GM12873 (cell line): ENCODE measurements around the gene UBC.

Experiments used
- TF ChIP-seq, protein P1 (sequence below): IDR thresholded peaks from 2 replicates; pipeline ENCODE4 v1.5.1; 2012; ENCODE audit warnings: low read depth, mild to moderate bottlenecking, moderate library complexity, low read length, control low read depth; ENCODE audit not compliant: insufficient read depth; ENCODE audit errors: missing control alignments

UBC gene

DNA sequence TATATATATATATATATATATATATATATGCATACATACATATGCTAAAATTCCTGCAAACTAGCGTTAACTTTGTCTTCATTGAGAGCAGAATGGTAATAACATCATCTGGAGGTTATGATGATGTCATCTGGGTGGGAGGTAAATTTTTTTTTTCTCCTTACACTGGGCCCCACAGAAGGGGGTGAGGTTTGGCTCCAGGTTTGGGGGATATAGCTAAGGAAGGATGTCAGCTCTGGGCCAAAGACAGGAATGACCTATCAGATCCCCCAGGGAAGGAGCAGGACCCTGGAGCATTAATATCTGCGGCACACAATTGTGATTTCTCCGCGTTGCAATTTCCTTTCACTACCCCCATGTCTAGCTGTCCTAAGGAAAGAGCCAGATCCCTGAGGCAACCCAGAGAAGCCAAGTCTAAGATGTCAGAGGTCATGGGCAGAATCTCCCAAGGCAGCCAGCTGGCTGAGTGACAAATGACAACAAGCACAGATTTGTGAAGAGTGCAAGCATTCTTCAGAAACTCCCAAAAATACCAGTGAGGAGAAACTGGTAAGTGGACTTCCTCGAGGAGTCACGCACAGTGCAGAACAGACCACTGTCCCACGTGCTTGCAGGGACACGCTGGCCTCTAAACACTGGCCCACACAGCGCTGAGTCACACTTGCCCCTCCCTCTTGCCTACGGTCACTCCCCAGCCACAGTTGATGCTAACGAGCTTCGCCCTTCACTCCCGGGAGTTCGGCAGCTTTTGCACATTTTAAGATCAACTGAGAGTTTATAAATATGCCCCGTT is 9.9 kb downstream of the UBC start:
- TF ChIP-seq, protein P1, sequence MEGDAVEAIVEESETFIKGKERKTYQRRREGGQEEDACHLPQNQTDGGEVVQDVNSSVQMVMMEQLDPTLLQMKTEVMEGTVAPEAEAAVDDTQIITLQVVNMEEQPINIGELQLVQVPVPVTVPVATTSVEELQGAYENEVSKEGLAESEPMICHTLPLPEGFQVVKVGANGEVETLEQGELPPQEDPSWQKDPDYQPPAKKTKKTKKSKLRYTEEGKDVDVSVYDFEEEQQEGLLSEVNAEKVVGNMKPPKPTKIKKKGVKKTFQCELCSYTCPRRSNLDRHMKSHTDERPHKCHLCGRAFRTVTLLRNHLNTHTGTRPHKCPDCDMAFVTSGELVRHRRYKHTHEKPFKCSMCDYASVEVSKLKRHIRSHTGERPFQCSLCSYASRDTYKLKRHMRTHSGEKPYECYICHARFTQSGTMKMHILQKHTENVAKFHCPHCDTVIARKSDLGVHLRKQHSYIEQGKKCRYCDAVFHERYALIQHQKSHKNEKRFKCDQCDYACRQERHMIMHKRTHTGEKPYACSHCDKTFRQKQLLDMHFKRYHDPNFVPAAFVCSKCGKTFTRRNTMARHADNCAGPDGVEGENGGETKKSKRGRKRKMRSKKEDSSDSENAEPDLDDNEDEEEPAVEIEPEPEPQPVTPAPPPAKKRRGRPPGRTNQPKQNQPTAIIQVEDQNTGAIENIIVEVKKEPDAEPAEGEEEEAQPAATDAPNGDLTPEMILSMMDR = no peak

DNA sequence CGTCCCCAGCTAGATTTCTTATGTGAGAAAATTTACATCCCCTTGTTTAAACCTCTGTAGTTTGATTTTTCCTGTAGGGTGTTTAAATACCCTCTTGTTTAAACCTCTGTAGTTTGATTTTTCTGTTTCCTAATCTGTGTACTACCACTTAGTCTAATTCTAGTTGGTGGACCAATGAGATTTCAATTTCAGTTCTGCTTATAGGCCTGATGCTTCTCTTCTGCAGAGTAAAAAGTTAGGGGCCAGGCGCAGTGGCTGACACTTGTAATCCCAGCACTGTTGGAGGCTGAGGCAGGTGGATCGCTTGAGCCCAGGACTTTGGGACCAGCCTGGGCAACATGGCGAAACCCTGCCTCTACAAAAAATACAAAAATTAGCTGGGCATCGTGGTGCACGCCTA is 11.5 kb downstream of the UBC start:
- TF ChIP-seq, protein P1 = no peak

DNA sequence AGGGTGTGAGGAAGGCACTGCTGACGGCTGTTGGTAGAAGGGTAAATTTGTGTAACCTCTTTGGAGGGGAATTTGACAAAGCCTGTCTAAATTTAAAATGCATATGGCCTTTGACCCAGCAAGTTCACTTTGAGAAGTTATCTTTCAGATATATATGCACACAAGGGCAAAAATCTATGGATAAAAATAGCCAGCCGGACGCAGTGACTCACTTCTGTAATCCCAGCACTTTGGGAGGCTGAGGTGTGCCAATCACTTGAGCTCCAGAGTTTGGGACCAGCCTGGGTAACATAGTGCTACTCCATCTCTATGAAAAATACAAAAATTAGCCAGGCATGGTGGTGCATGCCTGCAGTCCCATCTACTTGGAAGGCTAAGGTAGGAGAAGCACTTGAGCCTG is 13.4 kb downstream of the UBC start:
- TF ChIP-seq, protein P1 = no peak

DNA sequence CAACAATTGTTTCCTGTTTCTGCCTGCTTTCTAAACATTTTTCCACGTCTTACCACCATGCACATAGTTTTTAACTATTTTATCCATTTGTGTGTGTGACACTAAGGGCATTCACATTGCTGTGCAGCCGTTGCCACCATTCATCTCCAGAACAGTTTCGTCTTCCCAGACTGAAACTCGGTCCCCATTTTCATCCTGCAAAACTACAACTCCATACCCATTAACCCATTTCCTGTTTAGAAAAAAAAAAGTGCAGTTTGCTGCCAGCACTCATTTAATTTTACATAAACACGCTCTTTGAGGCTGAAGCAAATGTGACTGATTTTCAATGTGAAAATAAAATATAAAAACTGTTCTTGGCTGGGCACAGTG is 15.5 kb downstream of the UBC start:
- TF ChIP-seq, protein P1 = no peak

DNA sequence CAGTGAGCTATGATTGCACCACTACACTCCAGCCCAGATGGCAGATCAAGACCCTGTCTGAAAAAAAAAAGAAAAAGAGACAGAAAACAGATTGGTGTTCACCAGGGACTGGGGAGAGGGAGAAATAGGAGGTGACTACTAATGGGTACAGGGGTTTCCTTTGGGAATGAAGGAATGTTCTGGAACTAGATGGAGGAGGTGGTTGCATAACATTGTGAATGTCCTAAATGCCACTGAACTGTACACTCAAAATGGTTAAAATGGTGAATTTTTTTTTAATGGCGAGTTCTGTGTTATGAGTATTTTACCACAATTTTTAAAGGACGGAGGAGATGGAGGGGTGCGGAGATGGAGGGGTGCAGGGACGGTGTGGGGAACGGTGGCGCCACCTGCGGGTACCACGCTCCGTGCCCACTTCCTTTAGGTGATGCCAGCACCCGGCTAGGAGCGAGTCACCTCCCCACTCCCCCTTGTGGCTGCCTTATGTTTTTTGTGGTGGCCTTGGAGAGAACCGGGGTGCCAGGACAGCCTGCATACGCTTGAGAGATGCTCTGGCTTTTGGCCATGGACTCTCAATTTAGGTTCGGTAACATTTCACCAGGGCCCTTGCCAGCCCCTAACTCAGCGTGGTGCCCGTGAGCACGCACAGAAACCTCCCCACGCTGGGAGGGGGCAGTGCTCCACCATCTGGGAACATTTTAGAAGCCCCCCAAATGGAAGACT is 16.1 kb downstream of the UBC start:
- TF ChIP-seq, protein P1 = peak; percentile 83

DNA sequence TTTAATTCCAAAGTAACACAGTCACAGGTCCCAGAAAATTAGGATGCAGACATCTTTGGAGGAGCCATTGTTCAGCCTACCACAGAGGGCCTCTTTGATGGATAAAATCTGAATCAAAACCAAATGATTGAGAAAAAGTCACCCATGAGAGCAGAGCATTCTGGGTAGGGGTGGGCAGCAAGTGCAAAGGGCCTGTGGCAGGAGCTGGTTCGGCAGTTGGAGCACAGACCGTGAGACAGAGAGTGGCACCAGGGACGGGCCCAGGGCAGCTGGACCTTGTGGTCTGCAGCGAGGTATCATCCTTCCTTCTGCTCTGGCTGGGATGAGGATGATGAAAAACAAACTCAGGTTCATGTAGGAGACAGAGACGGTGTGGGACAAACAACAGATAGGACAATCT is 18.0 kb downstream of the UBC start:
- TF ChIP-seq, protein P1 = no peak

DNA sequence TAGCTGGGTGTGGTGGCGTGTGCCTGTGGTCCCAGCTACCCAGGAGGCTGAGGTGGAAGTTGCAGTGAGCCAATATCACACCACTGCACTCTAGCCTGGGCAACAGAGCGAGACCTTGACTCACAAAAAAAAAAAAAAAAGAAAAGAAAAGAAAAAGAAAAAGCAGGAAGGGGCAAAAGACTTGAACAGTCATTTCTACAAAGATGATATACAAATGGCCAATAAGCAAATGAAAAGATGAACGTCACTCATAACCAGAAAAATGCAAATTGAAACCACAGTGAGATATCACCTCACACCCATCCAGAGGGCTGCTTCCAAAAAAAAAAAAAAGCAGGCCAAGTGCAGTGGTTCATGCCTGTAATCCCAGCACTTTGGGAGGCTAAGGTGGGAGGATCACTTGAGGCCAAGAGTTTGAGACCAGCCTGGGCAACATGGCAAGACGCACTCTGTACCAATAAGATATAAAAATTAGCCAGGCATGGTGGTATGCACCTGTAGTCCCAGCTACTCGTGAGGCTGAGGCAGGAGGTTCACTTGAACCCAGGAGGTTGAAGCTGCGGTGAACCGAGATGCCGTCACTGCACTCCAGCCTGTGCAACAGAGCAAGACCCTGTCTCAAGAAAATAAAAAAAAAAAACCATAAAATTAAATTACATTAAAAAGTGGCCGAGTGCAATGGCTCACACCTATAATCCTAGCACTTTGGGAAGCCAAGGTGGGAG is 20.5 kb downstream of the UBC start:
- TF ChIP-seq, protein P1 = no peak
